PC-3 (cell line): Measurements from ENCODE around the gene UBA1.

ENCODE experiments used
- EZH2 ChIP-seq: fragments of 300-600 bp; sonication (generic); IDR thresholded peaks from one replicate; pipeline ENCODE4 v1.6.1; 2017; ENCODE audit warnings: antibody characterized with exemption, mild to moderate bottlenecking, low read length; ENCODE audit not compliant: unreplicated experiment
- TF ChIP-seq, protein P1 (sequence below): fragments of 300-600 bp; sonication (generic); conservative IDR thresholded peaks from 2 replicates; pipeline ENCODE4 v1.5.1; 2017; ENCODE audit warnings: antibody characterized with exemption, low read depth, mild to moderate bottlenecking, low read length

DNA sequence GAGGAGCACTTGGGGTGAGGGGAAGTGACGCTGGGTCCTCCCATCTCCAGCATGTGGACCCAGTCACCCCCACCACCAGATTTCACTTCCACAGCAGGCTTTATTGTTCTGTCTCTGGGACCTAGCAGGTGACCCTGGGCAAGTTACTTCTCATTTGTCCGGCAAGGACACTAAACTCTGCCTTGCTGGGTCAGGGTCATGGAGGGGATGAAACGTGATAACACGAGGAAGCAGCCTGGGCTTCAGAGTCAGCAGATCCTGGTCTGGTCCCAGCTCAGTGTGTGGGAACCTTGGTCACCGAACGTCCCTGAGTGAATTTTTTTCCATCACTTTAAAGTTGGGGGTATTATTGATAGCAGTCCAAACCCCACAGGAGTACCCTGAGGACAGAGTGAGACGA is 3.9 kb downstream of the UBA1 start:
- TF ChIP-seq, protein P1, sequence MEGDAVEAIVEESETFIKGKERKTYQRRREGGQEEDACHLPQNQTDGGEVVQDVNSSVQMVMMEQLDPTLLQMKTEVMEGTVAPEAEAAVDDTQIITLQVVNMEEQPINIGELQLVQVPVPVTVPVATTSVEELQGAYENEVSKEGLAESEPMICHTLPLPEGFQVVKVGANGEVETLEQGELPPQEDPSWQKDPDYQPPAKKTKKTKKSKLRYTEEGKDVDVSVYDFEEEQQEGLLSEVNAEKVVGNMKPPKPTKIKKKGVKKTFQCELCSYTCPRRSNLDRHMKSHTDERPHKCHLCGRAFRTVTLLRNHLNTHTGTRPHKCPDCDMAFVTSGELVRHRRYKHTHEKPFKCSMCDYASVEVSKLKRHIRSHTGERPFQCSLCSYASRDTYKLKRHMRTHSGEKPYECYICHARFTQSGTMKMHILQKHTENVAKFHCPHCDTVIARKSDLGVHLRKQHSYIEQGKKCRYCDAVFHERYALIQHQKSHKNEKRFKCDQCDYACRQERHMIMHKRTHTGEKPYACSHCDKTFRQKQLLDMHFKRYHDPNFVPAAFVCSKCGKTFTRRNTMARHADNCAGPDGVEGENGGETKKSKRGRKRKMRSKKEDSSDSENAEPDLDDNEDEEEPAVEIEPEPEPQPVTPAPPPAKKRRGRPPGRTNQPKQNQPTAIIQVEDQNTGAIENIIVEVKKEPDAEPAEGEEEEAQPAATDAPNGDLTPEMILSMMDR = no peak
- TF ChIP-seq EZH2 = no peak
